Smooth muscle cell (in vitro differentiated cells): ENCODE data around the gene CRIM1. TPM values are rescaled to one million over a fixed set of nuclear protein-coding genes. Genes with fewer than 3 reads are reported as not detected.
A peak's percentile ranks its signal among the peaks of the same experiment; 100 is the strongest.
"Not testable (repeated sequence)": the region's sequence is repeated elsewhere in the genome, so short reads cannot be mapped to it uniquely, and the experiment has no call there.

ENCODE experiments used
- DNase-seq: peaks from one replicate; lab custom pipeline; 2025; ENCODE audit not compliant: unreplicated experiment; lab: John Stamatoyannopoulos, UW
- H2AFZ ChIP-seq: fragments of 200-600 bp; sonication (generic); 2 replicates; pipeline ENCODE4 v1.6.0; 2016; ENCODE audit warnings: antibody characterized with exemption, low read depth, mild to moderate bottlenecking
- H3F3A ChIP-seq: fragments of 200-600 bp; sonication (generic); 2 replicates; pipeline ENCODE4 v1.6.0; 2017; ENCODE audit warnings: antibody characterized with exemption, low read depth
- H3K27ac ChIP-seq: fragments of 200-600 bp; sonication (generic); 2 replicates; pipeline ENCODE4 v1.5.1; 2016; ENCODE audit warnings: low read depth, mild to moderate bottlenecking
- H3K27me3 ChIP-seq: fragments of 200-600 bp; sonication (generic); 2 replicates; pipeline ENCODE4 v1.6.1; 2016; ENCODE audit warnings: low read depth, mild to moderate bottlenecking
- H3K36me3 ChIP-seq: fragments of 200-600 bp; sonication (generic); 2 replicates; pipeline ENCODE4 v1.5.1; 2016; ENCODE audit warnings: low read depth
- H3K4me1 ChIP-seq: fragments of 200-600 bp; sonication (generic); 2 replicates; pipeline ENCODE4 v1.5.1; 2016; ENCODE audit warnings: low read depth
- H3K4me2 ChIP-seq: fragments of 200-600 bp; sonication (generic); 2 replicates; pipeline ENCODE4 v1.6.0; 2016; ENCODE audit warnings: mild to moderate bottlenecking
- H3K4me3 ChIP-seq: fragments of 200-600 bp; sonication (generic); 2 replicates; pipeline ENCODE4 v1.5.1; 2016; ENCODE audit warnings: mild to moderate bottlenecking
- H3K79me2 ChIP-seq: fragments of 200-600 bp; sonication (generic); 2 replicates; pipeline ENCODE4 v1.6.0; 2016; ENCODE audit warnings: low read depth, mild to moderate bottlenecking
- H3K9ac ChIP-seq: fragments of 200-600 bp; sonication (generic); 2 replicates; pipeline ENCODE4 v1.6.0; 2016; ENCODE audit warnings: low read depth
- H3K9me3 ChIP-seq: fragments of 200-600 bp; sonication (generic); replicated peaks from 2 replicates; pipeline ENCODE4 v1.5.1; 2016; ENCODE audit warnings: low read depth
- H4K20me1 ChIP-seq: fragments of 200-600 bp; sonication (generic); 2 replicates; pipeline ENCODE4 v1.6.0; 2016; ENCODE audit warnings: low read depth
- CTCF ChIP-seq: fragments of 200-600 bp; sonication (generic); IDR thresholded peaks from 2 replicates; pipeline ENCODE4 v1.5.1; 2017; ENCODE audit warnings: borderline replicate concordance, mild to moderate bottlenecking, antibody characterized with exemption; ENCODE audit not compliant: insufficient read depth, poor library complexity, severe bottlenecking
- whole genome bisulfite sequencing: methylation state at CpG from one replicate; pipeline ENCODE4 v1.1.7; 2016; ENCODE audit warnings: low lambda C conversion rate; 5-methylcytosine and 5-hydroxymethylcytosine counted together
- polyA plus RNA-seq: library from polyadenylated mRNA; unstranded; fragments of >200 nt; fragmentation: Nextera tagmentation; extraction: Ambion mirVana; gene quantifications from 2 replicates; pipeline ENCODE4 v1.2.1, GENCODE V29; 2016
- total RNA-seq: library from RNA; depleted of rRNA; stranded (reverse); fragments of >200 nt; gene quantifications from 2 replicates; pipeline ENCODE4 v1.2.3, GENCODE V29; 2014

The CRIM1 gene
- total and polyA plus RNA-seq, 2 experiments from 2014 or later: 10.1 to 28.0 TPM

- no peak for DNase-seq
Measured at GRCh38 chr2:36361396-36361795, 5.8 kb downstream of the CRIM1 start.

GRCh38 chr2:36362291-36362690 is 6.7 kb downstream of the CRIM1 start:
- H3K4me2 ChIP-seq: peak overlapping the region; percentile 64
- no peaks in the 10 kb centered on the region for H3K36me3 ChIP-seq
- H3K27ac ChIP-seq: peak overlapping the region; percentile 68
- H3K79me2 ChIP-seq: peaks cover 75% of the 10 kb centered on the region
- H3K27me3 ChIP-seq: no peaks in the 10 kb centered on the region
- no peaks in the 10 kb centered on the region for H3K9me3 ChIP-seq
- H4K20me1 ChIP-seq: no peaks in the 10 kb centered on the region
- peaks cover 53% of the 10 kb centered on the region for H3K4me1 ChIP-seq
- 32% methylated on average over 3 of the region's 3 CpGs for WGBS
- no peak for TF ChIP-seq CTCF
- no peak overlapping the region for H3K4me3 ChIP-seq
- peak overlapping the region; percentile 40 for H3K9ac ChIP-seq
- H3F3A ChIP-seq: peaks cover 3% of the 10 kb centered on the region
- H2AFZ ChIP-seq: no peak overlapping the region
- DNase-seq: no peak

More at GRCh38 chr2:36361396-36361795, 5.8 kb downstream of the CRIM1 start:
- Histone ChIP-seq H3K4me3 (no peak overlapping the region), H4K20me1 (no peaks in the 10 kb centered on the region), H3K9ac (no peak overlapping the region), H3K27ac (no peak overlapping the region), H3K36me3 (no peaks in the 10 kb centered on the region), H3F3A (peaks cover 3% of the 10 kb centered on the region), H3K79me2 (peaks cover 66% of the 10 kb centered on the region), H3K27me3 (no peaks in the 10 kb centered on the region), H3K4me1 (peaks cover 44% of the 10 kb centered on the region), H2AFZ (no peak overlapping the region), H3K9me3 (no peaks in the 10 kb centered on the region), H3K4me2 (peak overlapping the region; percentile 64)
- WGBS: 59% methylated on average over 3 of the region's 3 CpGs
- TF ChIP-seq CTCF: no peak

- not testable (repeated sequence) for H3K9me3 ChIP-seq, DNase-seq, H4K20me1 ChIP-seq, H3K27me3 ChIP-seq, H3K36me3 ChIP-seq, H3K9ac ChIP-seq, H3F3A ChIP-seq, H2AFZ ChIP-seq, H3K4me3 ChIP-seq, H3K4me2 ChIP-seq
- Histone ChIP-seq H3K79me2 (peaks cover 81% of the 10 kb centered on the region), H3K27ac (peak overlapping the region; percentile 68), H3K4me1 (peaks cover 61% of the 10 kb centered on the region)
- 96% methylated on average over 2 of the region's 2 CpGs for WGBS
Measured at GRCh38 chr2:36363085-36363484, 7.5 kb downstream of the CRIM1 start.

- no peak for TF ChIP-seq CTCF
- DNase-seq: no peak
- Histone ChIP-seq H3K9ac (no peak overlapping the region), H3K79me2 (peaks cover 77% of the 10 kb centered on the region), H3K27ac (no peak overlapping the region), H3K9me3 (no peaks in the 10 kb centered on the region), H3K36me3 (no peaks in the 10 kb centered on the region), H3K4me2 (no peak overlapping the region), H2AFZ (no peak overlapping the region), H3K27me3 (no peaks in the 10 kb centered on the region), H3K4me3 (no peak overlapping the region), H3K4me1 (peaks cover 46% of the 10 kb centered on the region), H4K20me1 (no peaks in the 10 kb centered on the region), H3F3A (peaks cover 5% of the 10 kb centered on the region)
- 62% methylated on average over 3 of the region's 3 CpGs for WGBS
Measured at GRCh38 chr2:36366491-36367120, 11.0 kb downstream of the CRIM1 start.
